ENCODE results near the gene BAIAP2.

Gene BAIAP2

GRCh38 chr17:81053041-81053970, 18.4 kb downstream of the BAIAP2 start:
- DNase-seq (ENCODE audit: low read depth in 2 of 2), result no peak

GRCh38 chr17:81054308-81054707, 19.4 kb downstream of the BAIAP2 start:
- no peak for DNase-seq (ENCODE audit: low read depth in 2 of 2)

- DNase-seq (ENCODE audit: low read depth in 2 of 2), result no peak
Observed at GRCh38 chr17:81054881-81055370, 20.0 kb downstream of the BAIAP2 start.

GRCh38 chr17:81056312-81056711, 21.4 kb downstream of the BAIAP2 start:
- DNase-seq (ENCODE audit: low read depth in 2 of 2), result no peak

GRCh38 chr17:81057079-81057730, 22.3 kb downstream of the BAIAP2 start:
- DNase-seq (ENCODE audit: low read depth in 2 of 2), result no peak

GRCh38 chr17:81057777-81058176, 22.8 kb downstream of the BAIAP2 start:
- DNase-seq (ENCODE audit: low read depth in 2 of 2), result no peak

- no peak for DNase-seq (ENCODE audit: low read depth in 2 of 2)
Observed at GRCh38 chr17:81058263-81058871, 23.4 kb downstream of the BAIAP2 start.

GRCh38 chr17:81059026-81059425, 24.1 kb downstream of the BAIAP2 start:
- no peak for DNase-seq (ENCODE audit: low read depth in 2 of 2)

- DNase-seq (ENCODE audit: low read depth in 2 of 2), result no peak
Observed at GRCh38 chr17:81060416-81060815, 25.5 kb downstream of the BAIAP2 start.

GRCh38 chr17:81061027-81061735, 26.2 kb downstream of the BAIAP2 start:
- DNase-seq (ENCODE audit: low read depth in 2 of 2), result no peak

- no peak for DNase-seq (ENCODE audit: low read depth in 2 of 2)
Observed at GRCh38 chr17:81062014-81062780, 27.2 kb downstream of the BAIAP2 start.

- no peak for DNase-seq (ENCODE audit: low read depth in 2 of 2)
Observed at GRCh38 chr17:81063106-81064093, 28.4 kb downstream of the BAIAP2 start.

GRCh38 chr17:81064678-81065475, 29.9 kb downstream of the BAIAP2 start:
- DNase-seq (ENCODE audit: low read depth in 2 of 2), result no peak

GRCh38 chr17:81065500-81065899, 30.5 kb downstream of the BAIAP2 start:
- no peak for DNase-seq (ENCODE audit: low read depth in 2 of 2)

GRCh38 chr17:81066072-81066471, 31.1 kb downstream of the BAIAP2 start:
- DNase-seq (ENCODE audit: low read depth in 2 of 2), result no peak

- DNase-seq (ENCODE audit: low read depth in 2 of 2), result no peak
Observed at GRCh38 chr17:81066771-81067315, 31.9 kb downstream of the BAIAP2 start.

- no peak for DNase-seq (ENCODE audit: low read depth in 2 of 2)
Observed at GRCh38 chr17:81067391-81067811, 32.5 kb downstream of the BAIAP2 start.

- no peak for DNase-seq (ENCODE audit: low read depth in 2 of 2)
Observed at GRCh38 chr17:81068411-81069134, 33.6 kb downstream of the BAIAP2 start.
